Left colon (tissue), 2 donors: Measurements from ENCODE around the gene LMLN. TPM values are rescaled to one million over a fixed set of nuclear protein-coding genes. Genes with fewer than 3 reads are reported as not detected.
"Not testable (repeated sequence)": the region's sequence is repeated elsewhere in the genome, so short reads cannot be mapped to it uniquely, and the experiment has no call there.

Source experiments
- ATAC-seq: fragments of 200-7000 bp; cut with Tn5 transposase; one replicate; pipeline ENCODE4 v1.9.1; 2020; ENCODE audit warnings: mild to moderate bottlenecking, moderate library complexity
- DNase-seq, 2 donors: peaks; one replicate each; pipeline ENCODE4 v3.0.0-alpha.2; 2020
- intact Hi-C, 2 donors: fragments of 100-400 bp; cut with DNase I in 1 of 2; cut with micrococcal nuclease in 1 of 2; formaldehyde crosslinking; loops; one replicate each; pipeline versions ENCODE4 v1.11.2 to v1.14.0; 2022; cut with DNase I, micrococcal nuclease
- total RNA-seq, 2 donors: library from RNA; stranded (reverse); fragmentation: NEBNext Ultra II Directional; extraction: Animal tissue kit (Norgen Biotek cat#: 25700); gene quantifications; one replicate each; pipeline ENCODE4 v1.2.1, GENCODE V29; 2021
- donor health status: DM: no; HTN: no; CAD: no.
- donor health status: DM: yes; HTN: yes; CAD: no.

The LMLN gene
- total RNA-seq, 2 donors from 2014 or later = 5.4 TPM

- intact Hi-C loops = no loop called here
- DNase-seq (no peak), ATAC-seq (no peak)
These were observed 6.1 kb upstream of the LMLN start for GRCh38 chr3:197953881-197954280.

GRCh38 chr3:197955892-197956477 is 4.0 kb upstream of the LMLN start:
- intact Hi-C loops = no loop called here
- no peak for ATAC-seq
- no peak for DNase-seq

GRCh38 chr3:197956626-197956988 is 3.4 kb upstream of the LMLN start:
- DNase-seq (no peak), ATAC-seq (no peak)
- intact Hi-C loops = no loop called here

- intact Hi-C loops = no loop called here
- no peak for ATAC-seq
- no peak for DNase-seq
These were observed 2.3 kb upstream of the LMLN start for GRCh38 chr3:197957790-197958133.

- intact Hi-C loops = no loop called here
- no peak for ATAC-seq
- DNase-seq = no peak
These were observed 1.7 kb upstream of the LMLN start for GRCh38 chr3:197958346-197958745.

GRCh38 chr3:197958848-197959247 is 1.2 kb upstream of the LMLN start:
- DNase-seq, intact Hi-C loops, ATAC-seq: not testable (repeated sequence)

GRCh38 chr3:197959500-197959890 is 522 bp upstream of the LMLN start:
- intact Hi-C loops = no loop called here

GRCh38 chr3:197960694-197961581 is 921 bp downstream of the LMLN start:
- intact Hi-C loops = no loop called here
- DNase-seq = no peak
- ATAC-seq = no peak

More at GRCh38 chr3:197959500-197959890, 522 bp upstream of the LMLN start:
- DNase-seq (no peak), ATAC-seq (no peak)

- intact Hi-C loops = no loop called here
- DNase-seq (no peak), ATAC-seq (no peak)
These were observed 1.5 kb downstream of the LMLN start for GRCh38 chr3:197961582-197961945.

- intact Hi-C loops = no loop called here
- no peak for ATAC-seq
- no peak for DNase-seq
These were observed 3.1 kb downstream of the LMLN start for GRCh38 chr3:197963019-197963637.

GRCh38 chr3:197967337-197967989 is 7.4 kb downstream of the LMLN start:
- DNase-seq, intact Hi-C loops, ATAC-seq: not testable (repeated sequence)

- DNase-seq = no peak
- no peak for ATAC-seq
- intact Hi-C loops = no loop called here
These were observed 10.6 kb downstream of the LMLN start for GRCh38 chr3:197970588-197970987.

GRCh38 chr3:197974016-197974415 is 14.0 kb downstream of the LMLN start:
- intact Hi-C loops = no loop called here
- DNase-seq (no peak), ATAC-seq (no peak)

GRCh38 chr3:197975311-197975710 is 15.3 kb downstream of the LMLN start:
- intact Hi-C loops = no loop called here
- DNase-seq (no peak), ATAC-seq (no peak)

GRCh38 chr3:197983076-197983475 is 23.1 kb downstream of the LMLN start:
- ATAC-seq (no peak), DNase-seq (no peak)
- intact Hi-C loops = no loop called here

- DNase-seq = no peak
These were observed 29.6 kb downstream of the LMLN start for GRCh38 chr3:197989651-197990050.

GRCh38 chr3:197994736-197995135 is 34.7 kb downstream of the LMLN start:
- ATAC-seq (no peak), DNase-seq (no peak)
- intact Hi-C loops = no loop called here

More at GRCh38 chr3:197989651-197990050, 29.6 kb downstream of the LMLN start:
- no peak for ATAC-seq
- intact Hi-C loops = no loop called here

- DNase-seq (no peak), ATAC-seq (no peak)
- intact Hi-C loops = no loop called here
These were observed 36.8 kb downstream of the LMLN start for GRCh38 chr3:197996855-197997254.

- ATAC-seq (no peak), DNase-seq (no peak)
- intact Hi-C loops = no loop called here
These were observed 37.9 kb downstream of the LMLN start for GRCh38 chr3:197997936-197998335.

GRCh38 chr3:198017090-198017489 is 57.1 kb downstream of the LMLN start:
- no peak for DNase-seq
- intact Hi-C loops = no loop called here

More at GRCh38 chr3:198017090-198017489, 57.1 kb downstream of the LMLN start:
- no peak for ATAC-seq
